ENCODE results near the gene GNG12.
"Not testable (repeated sequence)": the region's sequence is repeated elsewhere in the genome, so short reads cannot be mapped to it uniquely, and the experiment has no call there.

GNG12 gene

GRCh38 chr1:67659229-67659628, 174.0 kb downstream of the GNG12 start:
- DNase-seq (ENCODE audit: low read depth) = no peak
- no peak for TF ChIP-seq CTCF (IDR thresholded peaks at IDR 0.05; ENCODE audit: low read depth, low read length, missing control alignments)

GRCh38 chr1:67657152-67657551, 176.1 kb downstream of the GNG12 start:
- not testable (repeated sequence) for DNase-seq (ENCODE audit: low read depth); H3K4me3 ChIP-seq (ENCODE audit: low read depth, low read length)

More at GRCh38 chr1:67659229-67659628, 174.0 kb downstream of the GNG12 start:
- no peak overlapping the region for H3K4me3 ChIP-seq (ENCODE audit: low read depth, low read length)

GRCh38 chr1:67655581-67655980, 177.7 kb downstream of the GNG12 start:
- no peak for DNase-seq (ENCODE audit: low read depth)
- TF ChIP-seq CTCF (IDR thresholded peaks at IDR 0.05; ENCODE audit: low read depth, low read length, missing control alignments) = no peak
- H3K4me3 ChIP-seq (ENCODE audit: low read depth, low read length) = no peak overlapping the region

GRCh38 chr1:67653304-67653703, 180.0 kb downstream of the GNG12 start:
- no peak for DNase-seq (ENCODE audit: low read depth)
- no peak overlapping the region for H3K4me3 ChIP-seq (ENCODE audit: low read depth, low read length)
- no peak for TF ChIP-seq CTCF (IDR thresholded peaks at IDR 0.05; ENCODE audit: low read depth, low read length, missing control alignments)

- TF ChIP-seq CTCF (IDR thresholded peaks at IDR 0.05; ENCODE audit: low read depth, low read length, missing control alignments) = no peak
- no peak overlapping the region for H3K4me3 ChIP-seq (ENCODE audit: low read depth, low read length)
- DNase-seq (ENCODE audit: low read depth) = no peak
Measured at GRCh38 chr1:67652800-67653199, 180.5 kb downstream of the GNG12 start.

Data from GM12864 (cell line).